GM18526 (cell line): ENCODE results near the gene APP.

ENCODE experiments used
- POLR2A ChIP-seq: IDR thresholded peaks from 3 replicates; pipeline ENCODE4 v1.6.1; 2011; ENCODE audit not compliant: insufficient read length; ENCODE audit errors: extremely low read depth

The APP gene

DNA sequence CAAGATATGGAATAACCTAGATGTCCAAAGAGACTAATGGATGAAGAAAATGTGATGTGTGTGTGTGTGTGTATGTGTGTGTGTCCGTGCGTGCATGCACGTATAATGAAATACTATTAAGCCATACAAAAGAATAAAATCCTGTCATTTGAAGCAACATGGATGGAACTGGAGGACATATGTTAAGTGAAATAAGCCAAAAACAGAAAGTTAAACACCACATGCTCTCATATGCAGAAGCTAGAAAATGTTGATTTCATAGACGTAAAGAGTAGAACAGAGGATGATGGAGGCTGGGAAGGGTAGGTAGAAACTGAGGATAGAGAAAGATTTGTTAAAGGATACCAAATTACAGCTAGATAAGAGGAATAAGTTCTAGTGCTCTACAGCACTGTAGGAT lies 133.7 kb downstream of the APP start:
- no peak for TF ChIP-seq POLR2A

DNA sequence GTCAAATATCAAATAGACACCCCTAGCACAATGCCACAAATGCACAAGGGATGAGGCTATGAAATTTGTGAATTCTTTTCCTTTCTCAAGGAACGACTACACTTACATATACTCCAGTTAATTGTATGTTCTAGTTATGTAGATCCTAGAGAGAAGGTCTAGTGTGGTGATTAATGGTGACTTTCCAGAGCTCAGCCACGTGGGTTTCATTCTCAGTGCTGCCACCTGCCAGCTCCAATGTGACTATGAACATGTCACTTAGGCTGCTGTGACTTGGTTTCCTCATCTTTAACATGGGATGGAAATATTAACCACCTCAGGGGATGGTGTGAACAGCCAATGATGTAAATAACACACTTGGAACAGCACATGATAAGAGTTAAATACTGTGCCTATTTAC lies 138.3 kb downstream of the APP start:
- no peak for TF ChIP-seq POLR2A

DNA sequence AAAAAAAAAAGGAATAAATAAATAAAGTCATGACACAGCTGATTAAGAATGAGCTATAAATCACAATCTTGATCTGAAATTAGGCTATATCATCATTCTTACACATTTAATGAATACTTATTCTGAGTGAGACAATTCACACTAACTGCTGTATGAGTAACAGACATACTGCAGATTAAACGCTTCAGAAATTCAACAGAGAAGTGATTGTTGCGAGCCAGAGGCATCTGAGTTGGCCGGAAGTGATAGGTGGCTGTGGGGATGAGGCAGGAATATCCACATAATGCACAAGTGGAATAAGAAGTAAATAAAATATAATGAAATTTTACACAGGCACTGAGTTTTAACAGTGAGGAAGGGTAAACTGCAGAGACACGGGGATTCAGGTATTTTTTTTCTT lies 142.4 kb downstream of the APP start:
- TF ChIP-seq POLR2A, result no peak

DNA sequence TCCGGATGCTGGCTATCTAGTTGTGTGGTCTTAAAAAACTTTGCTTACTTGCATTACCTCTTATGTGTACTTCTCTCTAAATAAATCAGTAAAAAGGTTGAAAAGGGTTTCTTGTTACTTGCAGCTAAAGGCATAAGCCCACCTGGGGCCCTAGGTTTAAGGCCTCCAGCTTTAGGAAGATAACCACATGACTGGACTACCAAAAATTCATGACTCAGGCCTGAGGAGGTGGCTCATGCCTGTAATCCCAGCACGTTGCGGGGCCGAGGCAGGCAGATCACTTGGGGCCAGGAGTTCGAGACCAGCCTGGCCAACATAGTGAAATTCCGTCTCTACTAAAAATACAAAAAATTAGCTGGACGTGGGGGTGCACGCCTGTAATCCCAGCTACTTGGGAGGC lies 142.9 kb downstream of the APP start:
- TF ChIP-seq POLR2A, result no peak

DNA sequence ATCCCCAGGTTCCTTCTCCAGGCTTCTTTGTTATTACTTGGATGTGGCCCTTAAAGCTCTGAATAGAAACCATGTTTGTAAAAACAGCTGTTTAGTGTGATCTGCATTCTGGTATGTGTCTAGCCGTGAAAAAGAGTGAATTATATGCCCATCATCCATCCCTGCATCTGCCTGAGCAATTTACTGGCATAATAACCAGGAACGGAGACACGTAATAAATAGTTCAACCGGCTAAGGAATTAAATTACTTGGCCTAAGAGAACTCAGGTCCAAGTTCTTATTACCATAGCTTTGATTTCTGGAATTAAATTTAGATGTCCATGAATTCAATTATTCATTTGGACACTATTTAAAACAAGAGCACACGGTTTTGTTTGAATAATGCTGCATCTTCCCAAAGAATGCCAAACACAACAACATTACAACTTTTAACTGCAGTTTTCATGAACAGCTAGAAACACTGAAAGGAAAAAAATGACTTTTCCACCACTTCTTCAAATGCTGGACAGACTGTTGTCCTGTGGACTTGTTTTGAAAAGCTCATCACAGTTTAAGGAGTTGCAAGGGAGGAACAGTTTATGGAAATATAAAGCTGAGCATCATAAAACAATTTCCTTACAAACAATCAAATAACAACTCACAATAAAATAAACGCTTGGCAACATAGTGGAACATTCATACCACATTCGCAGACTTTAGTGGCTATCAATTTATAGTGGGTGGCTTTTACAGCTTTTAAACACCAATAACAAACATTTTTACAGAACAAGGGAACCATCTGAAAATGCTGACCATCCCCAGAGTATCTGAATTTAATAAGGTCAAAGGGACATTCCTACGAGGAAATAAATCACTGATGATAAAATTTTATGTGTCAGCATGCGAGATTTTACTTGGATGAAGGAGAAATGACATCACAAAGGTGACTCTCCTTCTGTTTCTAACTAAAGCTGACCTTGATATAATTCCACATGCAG lies 144.7 kb downstream of the APP start:
- no peak for TF ChIP-seq POLR2A

DNA sequence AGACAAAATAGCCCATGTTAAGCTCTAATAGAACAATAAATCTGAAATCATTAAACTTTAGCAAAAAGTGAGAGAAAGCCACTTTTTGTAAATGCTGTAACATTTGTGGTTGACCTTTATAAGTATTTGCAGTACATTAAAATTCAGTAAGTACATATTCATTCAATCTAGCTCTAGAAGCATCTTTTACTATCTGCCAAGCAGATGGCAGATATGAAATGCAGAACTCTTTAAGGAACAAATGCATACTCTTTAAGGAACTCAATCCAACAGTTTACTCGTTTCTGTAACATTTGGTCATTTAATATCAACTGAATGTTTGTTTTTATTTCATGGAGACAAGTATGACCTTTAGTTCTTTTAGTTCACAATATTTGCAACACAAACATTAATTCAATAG lies 150.1 kb downstream of the APP start:
- TF ChIP-seq POLR2A, result no peak

DNA sequence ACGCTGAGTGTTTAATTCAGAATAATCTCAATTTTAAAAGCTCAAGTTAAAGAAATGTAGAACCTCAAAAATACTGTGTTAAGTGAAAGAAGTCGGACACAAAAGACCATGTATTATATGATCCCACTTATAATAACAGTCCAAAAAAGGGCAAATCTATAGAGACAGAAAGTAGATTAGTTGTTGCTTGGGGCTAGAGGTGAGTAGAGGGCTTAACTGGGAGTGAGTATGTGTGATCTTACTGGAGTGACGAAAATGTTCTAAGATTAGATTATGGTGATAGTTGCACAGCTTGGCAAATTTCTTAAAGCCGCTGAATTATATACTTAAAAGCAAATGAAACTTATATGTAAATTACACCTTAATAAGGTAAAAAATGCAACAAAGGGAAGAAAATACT lies 150.5 kb downstream of the APP start:
- TF ChIP-seq POLR2A, result no peak

DNA sequence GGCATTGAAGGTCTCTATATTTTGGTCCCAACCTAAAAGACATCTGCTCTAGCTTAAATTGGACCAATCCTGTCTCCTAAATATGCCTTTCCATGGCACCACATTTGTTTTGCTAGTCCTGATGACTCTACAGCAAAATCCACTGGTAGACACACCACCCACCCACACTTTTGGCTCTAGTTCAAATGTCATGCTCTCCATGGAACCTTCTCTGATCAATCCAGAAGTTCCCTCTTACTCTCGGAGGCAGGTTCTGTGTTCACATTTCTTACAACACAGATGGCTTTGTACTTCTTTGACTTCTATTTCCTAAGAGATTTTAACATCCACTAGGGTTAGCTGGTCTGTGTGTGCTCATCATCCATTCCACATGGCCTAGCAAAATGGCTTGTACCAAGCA lies 151.3 kb downstream of the APP start:
- TF ChIP-seq POLR2A, result no peak

DNA sequence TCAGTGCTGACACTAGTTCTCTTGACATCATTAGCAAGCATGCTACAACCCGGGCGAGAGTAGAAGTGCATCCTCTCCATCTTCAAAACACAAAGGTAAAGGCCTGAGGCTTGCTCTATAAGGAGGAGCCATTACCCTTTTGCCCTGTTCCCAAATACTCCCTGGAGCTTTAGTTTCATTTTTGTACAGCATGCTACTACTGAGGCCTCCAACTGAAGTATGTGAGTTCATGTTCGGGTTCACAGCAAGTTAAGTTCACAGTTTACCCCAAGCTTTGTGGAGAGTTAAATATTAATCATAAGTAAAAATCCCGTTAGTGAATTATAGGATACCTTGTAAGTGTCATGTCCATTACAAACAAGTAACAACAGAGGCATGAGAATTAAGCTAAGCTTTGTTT lies 156.6 kb downstream of the APP start:
- TF ChIP-seq POLR2A, result no peak

DNA sequence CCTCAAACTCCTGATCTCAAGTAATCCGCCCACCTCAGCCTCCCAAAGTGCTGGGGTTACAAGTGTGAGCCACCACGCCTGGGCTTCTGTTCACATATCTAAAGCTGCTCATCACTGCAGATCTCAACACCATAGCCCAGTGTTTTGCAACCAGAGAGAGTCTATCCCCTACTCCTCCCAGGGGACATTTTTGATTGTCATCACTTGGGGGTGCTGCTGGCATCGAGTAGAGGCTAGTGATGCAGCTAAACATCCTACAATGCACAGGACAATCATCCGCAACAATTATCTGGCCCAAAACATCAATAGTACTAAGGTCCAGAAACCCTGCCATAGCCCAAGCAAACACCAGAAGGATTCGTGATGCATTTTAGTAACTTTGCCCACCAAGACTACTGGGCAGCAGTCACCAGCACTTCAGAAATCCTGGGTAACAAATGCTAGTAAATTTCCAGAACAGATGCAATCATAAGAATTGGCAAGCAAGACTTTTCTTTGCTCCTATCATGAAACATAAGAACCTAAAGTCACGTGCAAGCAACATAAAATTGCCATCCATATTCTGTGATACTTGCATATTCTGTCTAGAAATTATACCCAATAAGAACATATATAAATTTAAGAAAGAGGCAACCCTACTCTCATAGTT lies 159.2 kb downstream of the APP start:
- TF ChIP-seq POLR2A, result no peak

DNA sequence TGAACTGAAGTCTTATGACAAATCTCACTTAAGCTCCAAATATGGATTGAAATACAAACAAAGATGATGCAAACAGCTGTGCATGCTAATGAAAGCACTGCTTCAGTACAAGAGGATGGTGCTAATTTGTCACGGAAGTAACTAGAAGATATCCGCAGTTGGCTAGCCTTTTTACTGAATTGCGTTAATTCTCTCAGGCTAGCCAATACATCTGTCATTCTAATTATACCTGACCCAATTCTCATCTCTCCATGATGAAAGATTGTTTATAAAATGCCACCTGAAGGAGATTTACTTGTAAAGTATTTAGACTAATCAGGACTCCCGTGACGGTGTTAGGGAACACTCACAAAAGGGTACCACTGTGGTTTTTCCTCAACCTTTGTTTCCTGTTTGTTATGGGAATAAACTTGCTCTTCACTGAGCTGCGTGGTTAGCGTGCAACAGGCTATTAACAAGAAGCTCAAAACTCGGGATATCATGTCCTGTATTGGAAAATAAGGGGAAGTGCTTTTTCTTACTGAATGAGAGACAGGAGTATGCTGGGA lies 162.5 kb downstream of the APP start:
- TF ChIP-seq POLR2A, result no peak

DNA sequence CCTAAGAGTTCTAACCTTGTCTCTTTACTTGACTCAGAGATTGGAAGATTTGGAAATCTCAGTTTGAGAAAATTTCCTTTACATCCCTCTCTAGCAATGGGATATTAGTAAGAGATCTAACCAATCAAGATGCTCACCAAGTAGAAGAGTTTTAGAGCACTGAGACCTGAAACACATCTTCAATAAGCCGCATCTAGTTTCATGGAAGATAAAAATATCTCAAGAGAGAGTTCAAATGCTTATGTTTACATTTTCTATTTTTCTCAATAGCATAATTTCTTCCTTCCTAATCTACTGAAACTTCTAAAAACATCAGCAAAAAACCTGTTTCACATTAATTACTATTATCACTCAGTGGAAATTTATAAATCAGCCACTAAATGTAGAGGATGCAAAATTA lies 165.1 kb downstream of the APP start:
- no peak for TF ChIP-seq POLR2A

DNA sequence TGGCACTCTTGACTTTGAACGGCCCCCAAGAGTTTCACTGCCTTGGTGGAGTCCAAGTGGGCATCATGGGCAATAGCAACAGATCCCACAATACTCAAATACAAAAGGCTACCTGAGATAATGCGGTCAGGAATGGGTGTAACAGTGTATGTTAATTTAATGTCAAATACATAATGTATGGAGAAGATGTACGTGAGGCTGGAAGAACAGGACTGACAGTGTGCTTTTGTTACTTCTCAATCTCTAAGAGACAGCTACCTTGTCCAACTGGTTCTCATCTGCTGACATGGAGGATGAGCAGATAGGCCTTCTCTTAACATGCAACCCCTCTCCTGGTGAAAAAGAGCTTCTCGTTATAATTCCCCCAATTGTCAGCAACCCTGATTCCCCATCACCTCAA lies 167.2 kb downstream of the APP start:
- no peak for TF ChIP-seq POLR2A

DNA sequence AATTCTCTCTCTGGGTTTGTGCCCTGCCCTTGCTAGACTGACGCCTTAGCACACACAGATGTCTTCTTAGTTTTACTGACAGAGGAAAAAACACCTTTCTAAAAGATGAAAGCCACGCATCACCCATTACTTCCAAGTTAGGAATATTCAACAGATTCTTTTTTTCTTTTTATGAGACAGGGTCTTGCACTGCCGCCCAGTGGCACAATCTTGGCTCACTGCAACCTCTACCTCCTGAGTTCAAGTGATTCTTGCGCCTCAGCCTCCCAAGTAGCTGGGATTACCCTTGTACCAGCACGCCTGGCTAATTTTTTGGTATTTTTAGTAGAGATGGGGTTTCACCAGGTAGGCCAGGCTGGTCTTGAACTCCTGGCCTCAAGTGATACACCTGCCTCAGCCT lies 169.2 kb downstream of the APP start:
- no peak for TF ChIP-seq POLR2A

DNA sequence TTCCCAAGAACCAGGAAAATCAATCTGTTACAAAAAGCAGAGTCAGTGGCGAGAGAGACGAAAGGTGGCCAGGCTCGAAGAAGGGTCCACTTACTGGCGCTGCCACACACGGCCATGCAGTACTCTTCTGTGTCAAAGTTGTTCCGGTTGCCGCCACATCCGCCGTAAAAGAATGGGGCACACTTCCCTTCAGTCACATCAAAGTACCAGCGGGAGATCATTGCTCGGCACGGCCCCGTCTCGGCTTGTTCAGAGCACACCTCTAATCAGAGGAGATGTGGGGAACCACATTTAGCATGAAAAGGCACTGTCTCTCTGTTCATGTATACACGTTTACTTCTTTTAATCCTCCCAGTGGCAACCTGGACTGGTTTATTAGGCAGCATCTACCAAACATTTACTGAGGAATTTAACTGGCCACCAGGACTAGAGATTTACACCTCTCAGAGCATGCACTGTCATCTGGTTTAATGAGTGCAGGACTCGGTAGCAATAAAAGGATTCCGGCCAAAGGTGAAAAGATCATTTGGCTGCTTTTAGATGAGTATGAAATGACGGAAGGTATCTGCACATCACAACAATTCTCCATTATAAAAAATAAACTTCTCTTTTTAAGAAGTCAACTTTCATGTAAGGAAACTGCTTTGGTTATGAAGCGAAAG lies 170.5 kb downstream of the APP start:
- no peak for TF ChIP-seq POLR2A

DNA sequence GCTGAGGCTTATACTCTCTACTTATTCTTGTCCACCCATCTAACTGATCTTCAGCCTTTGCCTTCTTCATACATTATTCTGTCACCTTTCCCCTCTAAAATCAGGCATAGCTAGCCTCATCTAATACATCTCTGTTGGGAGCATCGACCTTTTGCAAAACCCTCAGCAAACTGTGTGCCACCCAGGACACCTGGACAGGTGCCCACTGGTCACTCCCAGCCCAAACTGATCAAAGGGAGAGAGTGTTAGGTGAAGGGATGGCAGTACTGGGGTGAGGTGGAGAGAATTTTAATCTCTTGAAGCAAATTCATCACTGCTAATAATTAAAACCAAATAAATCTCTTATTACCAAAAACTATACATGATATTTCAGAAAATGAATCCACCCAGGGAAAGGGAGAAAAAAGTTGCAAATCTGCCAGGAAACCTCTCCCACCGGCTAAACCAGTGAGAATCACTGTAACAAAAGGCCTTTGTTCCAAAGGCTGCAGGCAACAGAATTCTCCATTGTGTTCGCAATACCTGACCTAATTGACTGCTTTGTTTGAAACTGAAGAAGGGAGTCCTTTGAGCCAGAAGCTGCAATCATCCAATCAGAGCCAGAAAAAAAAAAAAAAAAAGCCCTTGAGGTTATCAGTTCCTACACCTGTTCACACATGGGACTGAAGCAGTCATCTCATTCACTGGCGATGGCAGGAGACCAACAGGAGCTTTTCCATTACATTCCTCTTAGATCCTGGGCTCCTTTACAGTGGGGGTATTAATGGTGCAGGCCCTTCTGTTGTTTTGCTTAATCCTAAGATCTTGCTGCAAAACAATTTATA lies 172.6 kb downstream of the APP start:
- TF ChIP-seq POLR2A, result no peak

DNA sequence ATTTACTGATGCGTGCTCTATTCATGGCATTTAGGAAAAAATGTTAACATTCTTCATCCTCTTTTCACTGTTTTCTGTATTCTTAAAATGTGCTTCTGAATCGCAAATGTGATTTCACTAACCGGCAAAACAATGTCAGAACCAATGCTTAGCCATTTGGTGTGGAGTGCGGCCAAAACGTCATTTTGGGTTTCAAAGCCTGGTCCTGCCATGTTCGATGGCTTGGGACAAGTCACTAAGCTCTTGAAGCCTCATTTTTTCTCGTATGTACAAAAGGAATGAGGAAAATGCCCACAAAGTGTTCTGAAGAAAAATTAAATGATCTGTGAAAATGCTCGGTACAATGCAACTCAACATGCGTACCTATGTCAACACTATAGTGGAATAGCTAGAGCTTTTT lies 175.3 kb downstream of the APP start:
- TF ChIP-seq POLR2A, result no peak
